Panc1 (cell line): Measurements from ENCODE around the gene CREBL2. TPM values are rescaled to one million over a fixed set of nuclear protein-coding genes. Genes with fewer than 3 reads are reported as not detected.

Experiments
- ATAC-seq: fragments of 200-7000 bp; cut with Tn5 transposase; 2 replicates; pipeline ENCODE4 v1.9.1; 2020; ENCODE audit warnings: mild to moderate bottlenecking, moderate library complexity
- BruUV-seq: library from RNA; stranded (reverse); fragments of 400-500 nt; replicated peaks from 2 replicates; lab custom pipeline; 2021; lab: Mats Ljungman, UMichigan
- CTCF ChIA-PET: fragments of 300-600 bp; sonication (Branson Sonifier 250); formaldehyde crosslinking; loops from one replicate; lab custom pipeline; 2022; ENCODE audit warnings: antibody characterized with exemption; lab: Charles Lee
- POLR2A ChIA-PET: fragments of 300-600 bp; sonication (Branson Sonifier 250); formaldehyde crosslinking; loops from one replicate; lab custom pipeline; 2022; ENCODE audit warnings: antibody characterized with exemption; lab: Charles Lee
- DNase-seq: peaks from one replicate; pipeline ENCODE4 v3.0.0-alpha.2; 2010; ENCODE audit warnings: low read depth, low spot score
- H3K27ac ChIP-seq: 2 replicates; pipeline ENCODE4 v1.5.1; 2011; ENCODE audit warnings: mild to moderate bottlenecking, low read length, inconsistent platforms
- H3K27me3 ChIP-seq: fragments of 200-500 bp; sonication (Bioruptor generic); 2 replicates; pipeline ENCODE4 v1.6.0; 2014; ENCODE audit warnings: low read length, inconsistent platforms; ENCODE audit not compliant: control insufficient read depth, insufficient read depth
- H3K36me3 ChIP-seq: fragments of 200-500 bp; sonication (Bioruptor generic); 2 replicates; pipeline ENCODE4 v1.5.1; 2014; ENCODE audit warnings: inconsistent platforms, mild to moderate bottlenecking, low read length, moderate library complexity; ENCODE audit not compliant: control insufficient read depth, insufficient read depth
- H3K4me1 ChIP-seq: 2 replicates; pipeline ENCODE4 v1.5.1; 2011; ENCODE audit warnings: inconsistent platforms, mild to moderate bottlenecking, low read length, moderate library complexity; ENCODE audit not compliant: control insufficient read depth, insufficient read depth
- H3K4me3 ChIP-seq, 2 experiments: 2 replicates each; pipeline ENCODE4 v1.5.1; 2011 to 2012; ENCODE audit warnings: low read depth in 2 of 2, low read length in 2 of 2, mild to moderate bottlenecking in 2 of 2, inconsistent platforms in 1 of 2, moderate library complexity in 1 of 2
- H3K9me3 ChIP-seq: fragments of 200-500 bp; sonication (Bioruptor generic); 2 replicates; pipeline ENCODE4 v1.5.1; 2014; ENCODE audit warnings: low read depth, mild to moderate bottlenecking, inconsistent platforms, low read length, moderate library complexity; ENCODE audit not compliant: control insufficient read depth, insufficient read depth
- CTCF ChIP-seq: fragments of 450-650 bp; IDR thresholded peaks from 2 replicates; pipeline ENCODE4 v1.5.1; 2017; ENCODE audit warnings: mild to moderate bottlenecking
- POLR2AphosphoS5 ChIP-seq: IDR thresholded peaks from 2 replicates; pipeline ENCODE4 v1.6.1; 2012; ENCODE audit warnings: mild to moderate bottlenecking, low read depth, low read length, moderate library complexity
- REST ChIP-seq, 2 experiments: IDR thresholded peaks; 2 replicates each; pipeline ENCODE4 v1.6.1; 2011 to 2012; ENCODE audit warnings: low read depth in 2 of 2, control low read depth in 1 of 2, low read length in 1 of 2, mild to moderate bottlenecking in 1 of 2, moderate library complexity in 1 of 2; ENCODE audit not compliant: insufficient read depth in 1 of 2
- SIN3A ChIP-seq: IDR thresholded peaks from 2 replicates; pipeline ENCODE4 v1.6.1; 2012; ENCODE audit warnings: low read depth, mild to moderate bottlenecking, low read length, moderate library complexity, borderline replicate concordance; ENCODE audit not compliant: insufficient read depth
- TCF7L2 ChIP-seq: IDR thresholded peaks from 2 replicates; pipeline ENCODE4 v1.6.1; 2011; ENCODE audit warnings: mild to moderate bottlenecking, low read depth, low read length, inconsistent platforms
- in situ Hi-C: cut with HindIII; loops from 2 replicates; pipeline ENCODE4 v1.10.0; 2016; ENCODE audit warnings: low sequenced_read_pairs, low pct_unique_long_range_greater_than_20kb
- intact Hi-C: fragments of 100-400 bp; cut with micrococcal nuclease; formaldehyde crosslinking; loops from one replicate; pipeline ENCODE4 v1.10.0; 2022; ENCODE audit not compliant: unreplicated experiment
- total RNA-seq: library from RNA; stranded (reverse); gene quantifications from one replicate; pipeline ENCODE4 v1.2.1, GENCODE V29; 2021; ENCODE audit not compliant: unreplicated experiment

Gene CREBL2
- total RNA-seq, 1 experiment from 2014 or later: 13.6 TPM

GRCh38 chr12:12585115-12585863 is 26.4 kb upstream of the CREBL2 start:
- no peak for DNase-seq
- CTCF ChIA-PET: interaction anchor here (0.6 kb wide), 1 partner anchor 112 kb away, joined by 9 read pairs; no protein-coding TSS in a partner anchor
- no TSS peak for BruUV-seq
- in situ Hi-C loops (no loop called here), intact Hi-C loops (no loop called here)
- Histone ChIP-seq H3K9me3 (no peaks in the 10 kb centered on the region), H3K27me3 (no peaks in the 10 kb centered on the region), H3K27ac (no peak overlapping the region), H3K36me3 (no peaks in the 10 kb centered on the region), H3K4me1 (no peaks in the 10 kb centered on the region), H3K4me3 (no peak overlapping the region)
- POLR2A ChIA-PET: interaction anchor here (0.7 kb wide), 1 partner anchor 195 kb away, joined by 10 read pairs; no protein-coding TSS in a partner anchor
- TF ChIP-seq REST (IDR thresholded peaks at IDR 0.05; ENCODE audit: insufficient read depth in 1 of 2, low read depth in 2 of 2, low read length in 1 of 2) (no peak), CTCF (no peak), TCF7L2 (no peak), SIN3A (no peak), POLR2AphosphoS5 (no peak)
- ATAC-seq: no peak

- Histone ChIP-seq H3K36me3 (no peaks in the 10 kb centered on the region), H3K27me3 (no peaks in the 10 kb centered on the region), H3K27ac (no peak overlapping the region), H3K4me1 (no peaks in the 10 kb centered on the region), H3K9me3 (no peaks in the 10 kb centered on the region), H3K4me3 (no peak overlapping the region)
- no peak for ATAC-seq
- no peak for DNase-seq
- intact Hi-C loops: no loop called here
- in situ Hi-C loops: no loop called here
- TF ChIP-seq TCF7L2 (no peak), POLR2AphosphoS5 (no peak), SIN3A (no peak)
- no TSS peak for BruUV-seq
- ChIA-PET CTCF (no interaction called here), POLR2A (no interaction called here)
Measured at GRCh38 chr12:12586879-12587675, 24.6 kb upstream of the CREBL2 start.
